Measurements from ENCODE around the gene TNS4.

The TNS4 gene

GRCh38 chr17:40535438-40535837 is 34.0 kb upstream of the TNS4 start:
- no peak for DNase-seq

GRCh38 chr17:40534371-40535189 is 33.2 kb upstream of the TNS4 start:
- no peak for DNase-seq

- DNase-seq, result no peak
Observed at GRCh38 chr17:40533896-40534295, 32.5 kb upstream of the TNS4 start.

- no peak for DNase-seq
Observed at GRCh38 chr17:40532520-40533253, 31.3 kb upstream of the TNS4 start.

- peak; percentile 86 to 88 for DNase-seq
Observed at GRCh38 chr17:40531051-40531991, 29.9 kb upstream of the TNS4 start.

- DNase-seq, result no peak
Observed at GRCh38 chr17:40530531-40530994, 29.1 kb upstream of the TNS4 start.

- DNase-seq, result no peak
Observed at GRCh38 chr17:40529991-40530390, 28.6 kb upstream of the TNS4 start.

- DNase-seq, result no peak
Observed at GRCh38 chr17:40528692-40529417, 27.4 kb upstream of the TNS4 start.

- DNase-seq, result no peak
Observed at GRCh38 chr17:40526668-40527067, 25.2 kb upstream of the TNS4 start.

GRCh38 chr17:40525294-40525693 is 23.9 kb upstream of the TNS4 start:
- DNase-seq, result no peak

GRCh38 chr17:40524243-40524965 is 23.0 kb upstream of the TNS4 start:
- DNase-seq, result no peak

- DNase-seq, result no peak
Observed at GRCh38 chr17:40522961-40523310, 21.5 kb upstream of the TNS4 start.

GRCh38 chr17:40522250-40522960 is 21.0 kb upstream of the TNS4 start:
- no peak for DNase-seq

GRCh38 chr17:40520991-40521453 is 19.6 kb upstream of the TNS4 start:
- no peak for DNase-seq

- DNase-seq, result no peak
Observed at GRCh38 chr17:40519089-40519775, 17.8 kb upstream of the TNS4 start.

GRCh38 chr17:40518401-40519088 is 17.1 kb upstream of the TNS4 start:
- DNase-seq, result no peak

- DNase-seq, result no peak
Observed at GRCh38 chr17:40517981-40518380, 16.6 kb upstream of the TNS4 start.

- no peak for DNase-seq
Observed at GRCh38 chr17:40517286-40517662, 15.9 kb upstream of the TNS4 start.

GRCh38 chr17:40516581-40517285 is 15.3 kb upstream of the TNS4 start:
- peak; percentile 47 to 57 for DNase-seq
